HEK293 (cell line): ENCODE data around the gene TNFRSF18.
A peak's percentile ranks its signal among the peaks of the same experiment; 100 is the strongest.

Experiments used
- CTCF ChIA-PET: fragments of 350-600 bp; formaldehyde crosslinking; extraction: SDS; loops from one replicate; lab custom pipeline; 2021; ENCODE audit warnings: antibody characterized with exemption; lab: Yijun Ruan, JAX
- POLR2A ChIA-PET: fragments of 300-600 bp; formaldehyde crosslinking; extraction: SDS; loops from one replicate; lab custom pipeline; 2020; ENCODE audit warnings: antibody characterized with exemption, inconsistent platforms; lab: Yijun Ruan, JAX
- H3K27ac ChIP-seq: fragments of 200-500 bp; sonication (Bioruptor generic); 2 replicates; pipeline ENCODE4 v1.5.1; 2014; ENCODE audit warnings: low read depth, low read length, control low read depth, inconsistent platforms; ENCODE audit errors: extremely low read depth
- H3K36me3 ChIP-seq, 2 experiments: fragments of 200-500 bp in 1 of 2; sonication (Bioruptor generic) in 1 of 2; 1 replicate in 1 of 2; 2 replicates in 1 of 2; pipeline ENCODE4 v1.5.1; 2014 to 2017; ENCODE audit warnings: inconsistent platforms in 2 of 2, low read length in 2 of 2; ENCODE audit not compliant: control insufficient read depth in 2 of 2, insufficient read depth in 1 of 2
- H3K4me1 ChIP-seq: fragments of 200-500 bp; sonication (Bioruptor generic); 2 replicates; pipeline ENCODE4 v1.5.1; 2014; ENCODE audit warnings: mild to moderate bottlenecking, low read length, inconsistent platforms; ENCODE audit not compliant: control insufficient read depth, insufficient read depth
- H3K4me3 ChIP-seq: 2 replicates; pipeline ENCODE4 v1.5.1; 2011; ENCODE audit warnings: low read depth, mild to moderate bottlenecking, control low read depth, low read length, moderate library complexity
- H3K9me3 ChIP-seq: fragments of 200-500 bp; sonication (Bioruptor generic); 2 replicates; pipeline ENCODE4 v1.5.1; 2014; ENCODE audit warnings: low read depth, low read length, inconsistent platforms; ENCODE audit not compliant: control insufficient read depth, insufficient read depth
- HIC1 ChIP-seq: fragments of 450-650 bp; formaldehyde crosslinking; IDR thresholded peaks from 2 replicates; pipeline ENCODE4 v1.5.1; 2016; ENCODE audit warnings: missing biosample characterization, missing genetic modification characterization
- KLF7 ChIP-seq: fragments of 450-650 bp; formaldehyde crosslinking; IDR thresholded peaks from 2 replicates; pipeline ENCODE4 v1.5.1; 2016; ENCODE audit warnings: missing biosample characterization, missing genetic modification characterization, borderline replicate concordance
- ZNF169 ChIP-seq: fragments of 450-650 bp; formaldehyde crosslinking; IDR thresholded peaks from 2 replicates; pipeline ENCODE4 v1.5.1; 2016; ENCODE audit warnings: missing biosample characterization, missing genetic modification characterization
- ZNF184 ChIP-seq: fragments of 450-650 bp; IDR thresholded peaks from 2 replicates; pipeline ENCODE4 v1.5.1; 2018; ENCODE audit warnings: missing biosample characterization, mild to moderate bottlenecking, missing genetic modification characterization
- ZNF23 ChIP-seq: fragments of 450-650 bp; formaldehyde crosslinking; IDR thresholded peaks from 2 replicates; pipeline ENCODE4 v1.5.1; 2016; ENCODE audit warnings: missing biosample characterization, missing genetic modification characterization, borderline replicate concordance
- ZNF324 ChIP-seq: fragments of 450-650 bp; formaldehyde crosslinking; IDR thresholded peaks from 2 replicates; pipeline ENCODE4 v1.5.1; 2016; ENCODE audit warnings: missing biosample characterization, missing genetic modification characterization
- ZNF529 ChIP-seq: fragments of 450-650 bp; formaldehyde crosslinking; IDR thresholded peaks from 2 replicates; pipeline ENCODE4 v1.5.1; 2017; ENCODE audit warnings: missing genetic modification characterization, missing biosample characterization; ENCODE audit not compliant: insufficient replicate concordance
- ZNF530 ChIP-seq: fragments of 450-650 bp; formaldehyde crosslinking; IDR thresholded peaks from 2 replicates; pipeline ENCODE4 v1.5.1; 2016; ENCODE audit warnings: low read depth, missing biosample characterization, missing genetic modification characterization
- ZNF549 ChIP-seq: fragments of 450-650 bp; IDR thresholded peaks from 2 replicates; pipeline ENCODE4 v1.5.1; 2018; ENCODE audit warnings: missing biosample characterization, missing genetic modification characterization, mild to moderate bottlenecking, inconsistent platforms, moderate library complexity
- ZNF561 ChIP-seq: fragments of 450-650 bp; IDR thresholded peaks from 2 replicates; pipeline ENCODE4 v1.5.1; 2018; ENCODE audit warnings: missing biosample characterization, missing genetic modification characterization, borderline replicate concordance
- ZNF600 ChIP-seq: fragments of 450-650 bp; formaldehyde crosslinking; IDR thresholded peaks from 2 replicates; pipeline ENCODE4 v1.5.1; 2016; ENCODE audit warnings: missing biosample characterization, missing genetic modification characterization
- ZNF677 ChIP-seq: fragments of 450-650 bp; IDR thresholded peaks from 2 replicates; pipeline ENCODE4 v1.5.0; 2018; ENCODE audit warnings: missing biosample characterization, mild to moderate bottlenecking, missing genetic modification characterization, moderate library complexity

The TNFRSF18 gene

DNA sequence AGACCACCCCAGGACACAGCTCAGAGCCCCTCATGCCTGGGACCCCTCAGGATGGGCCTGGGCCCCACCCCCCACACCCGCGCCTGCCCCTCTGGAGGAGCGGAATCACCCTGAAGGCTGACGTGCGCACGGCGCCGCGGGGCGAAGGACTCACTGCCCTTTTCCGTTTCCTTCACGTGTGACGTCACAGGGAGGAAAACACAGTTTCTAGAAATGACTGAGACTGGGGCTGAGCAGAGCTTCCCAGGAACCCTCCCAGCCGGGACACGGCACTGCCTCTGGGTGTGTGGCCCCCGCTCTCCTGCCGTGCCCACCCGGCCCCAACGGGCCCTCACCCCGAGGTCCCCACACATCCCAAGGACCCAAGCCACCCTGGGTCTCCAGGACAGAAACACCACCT, 12.9 kb upstream of the TNFRSF18 start:
- POLR2A ChIA-PET = no interaction called here
- Histone ChIP-seq H3K36me3 (peaks cover 4 to 90% of the 10 kb centered on the region in 2 experiments; a peak in 2 of 3 replicates), H3K4me1 (no peaks in the 10 kb centered on the region), H3K9me3 (no peaks in the 10 kb centered on the region), H3K4me3 (no peak overlapping the region), H3K27ac (no peak overlapping the region)
- no peak for TF ChIP-seq ZNF561 (tag by site-specific recombination)
- no peak for TF ChIP-seq ZNF549
- no peak for TF ChIP-seq HIC1 (tag by site-specific recombination)
- TF ChIP-seq ZNF677 (tag by site-specific recombination) = no peak
- TF ChIP-seq ZNF184 (tag by site-specific recombination) = no peak
- no peak for TF ChIP-seq ZNF530 (tag by site-specific recombination)
- no peak for TF ChIP-seq KLF7 (tag by site-specific recombination)
- no peak for TF ChIP-seq ZNF529
- no peak for TF ChIP-seq ZNF23 (tag by site-specific recombination)
- TF ChIP-seq ZNF324 (tag by site-specific recombination) = no peak
- CTCF ChIA-PET = interaction anchor here (1.2 to 1.8 kb wide), 2 partner anchors 12 to 97 kb away, joined by 3 to 4 read pairs; no protein-coding TSS in a partner anchor

DNA sequence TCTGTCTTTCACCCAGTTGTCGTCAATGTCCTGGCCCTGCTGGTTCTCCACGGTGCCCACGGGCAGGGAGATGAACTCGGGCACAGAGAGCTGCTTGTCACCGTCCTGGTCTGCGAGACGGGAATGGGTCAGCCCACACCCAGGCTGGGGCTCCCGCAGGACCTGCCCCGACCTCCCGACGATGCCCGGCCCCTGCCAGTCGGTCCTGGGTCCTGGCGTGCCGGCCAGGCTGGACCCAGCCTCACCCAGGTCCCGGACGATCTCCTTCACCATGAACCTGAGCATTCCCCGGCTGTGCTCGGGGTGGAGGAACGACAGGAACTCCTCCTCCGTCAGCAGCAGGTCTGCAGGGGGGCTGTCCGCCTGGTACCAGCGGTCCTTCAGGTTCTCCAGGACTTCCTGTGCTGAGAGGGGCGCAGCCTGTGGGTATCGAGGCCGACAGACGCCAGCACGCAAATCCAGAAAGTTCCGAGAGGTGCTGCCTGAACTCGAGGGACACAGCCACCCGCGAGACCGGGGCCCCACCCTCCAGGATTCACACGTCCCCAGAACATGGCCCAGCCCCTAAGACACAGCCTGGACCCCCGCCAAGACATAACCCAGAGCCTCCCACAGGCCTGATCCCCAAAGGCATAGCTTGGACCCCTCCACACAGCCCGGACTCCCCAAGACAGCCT, 12.3 kb upstream of the TNFRSF18 start:
- H3K36me3 ChIP-seq = peaks cover 4 to 83% of the 10 kb centered on the region in 2 experiments; a peak in 2 of 3 replicates
- CTCF ChIA-PET = interaction anchor here (1.2 kb wide), 1 partner anchor 12 kb away, joined by 3 read pairs; no protein-coding TSS in a partner anchor

More for the DNA sequence above, 12.3 kb upstream of the TNFRSF18 start:
- no peaks in the 10 kb centered on the region for H3K4me1 ChIP-seq
- no peaks in the 10 kb centered on the region for H3K9me3 ChIP-seq
- POLR2A ChIA-PET = no interaction called here
- H3K27ac ChIP-seq = no peak overlapping the region
- H3K4me3 ChIP-seq = no peak overlapping the region
- TF ChIP-seq ZNF600 (tag by site-specific recombination) (0 out of 2 replicates have a peak, but pooled peaks have one; percentile 6), HIC1 (tag by site-specific recombination) (peak; percentile 22; the same call in 1 of the 2 replicates), ZNF529 (no peak), ZNF169 (no peak)
